SU-DHL-6 (cell line): Measurements from ENCODE around the gene CLIC5.

Experiments
- H2AFZ ChIP-seq: fragments of 200-600 bp; sonication (generic); 2 replicates; pipeline ENCODE4 v1.6.1; 2014; ENCODE audit warnings: low read depth, mild to moderate bottlenecking, moderate library complexity, mixed read lengths, antibody characterized with exemption, low read length; ENCODE audit not compliant: severe bottlenecking
- H3F3A ChIP-seq: fragments of 200-600 bp; shearing (Covaris generic); 2 replicates; pipeline ENCODE4 v1.6.0; 2016; ENCODE audit warnings: antibody characterized with exemption, mild to moderate bottlenecking; ENCODE audit not compliant: insufficient read depth
- H3K27ac ChIP-seq: fragments of 200-600 bp; sonication (generic); 2 replicates; pipeline ENCODE4 v1.5.1; 2016; ENCODE audit warnings: low read depth, mild to moderate bottlenecking, low read length, moderate library complexity, mixed read lengths
- H3K27me3 ChIP-seq: fragments of 200-600 bp; sonication (generic), shearing (Covaris generic); 2 replicates; pipeline ENCODE4 v1.6.0; 2014; ENCODE audit warnings: mild to moderate bottlenecking, low read length
- H3K36me3 ChIP-seq: fragments of 200-600 bp; sonication (generic); 2 replicates; pipeline ENCODE4 v1.6.1; 2014; ENCODE audit warnings: mild to moderate bottlenecking, low read length, mixed read lengths
- H3K4me2 ChIP-seq: fragments of 300-600, 200-600 bp; shearing (Covaris generic), sonication (generic); 2 replicates; pipeline ENCODE4 v1.6.0; 2014; ENCODE audit warnings: low read length, low read depth, mild to moderate bottlenecking; ENCODE audit not compliant: poor library complexity, severe bottlenecking
- H3K4me3 ChIP-seq: fragments of 200-600 bp; sonication (generic); 2 replicates; pipeline ENCODE4 v1.5.1; 2014; ENCODE audit warnings: antibody characterized with exemption, low read length, mild to moderate bottlenecking, mixed read lengths; ENCODE audit not compliant: insufficient read depth, poor library complexity, severe bottlenecking
- H3K79me2 ChIP-seq: fragments of 200-600 bp; sonication (generic); 2 replicates; pipeline ENCODE4 v1.6.1; 2014; ENCODE audit warnings: mild to moderate bottlenecking, low read length, moderate library complexity; ENCODE audit not compliant: insufficient read depth
- H3K9ac ChIP-seq: fragments of 200-600 bp; sonication (generic); 2 replicates; pipeline ENCODE4 v1.7.0; 2014; ENCODE audit warnings: mild to moderate bottlenecking, low read length
- H3K9me2 ChIP-seq: fragments of 200-600 bp; sonication (generic); replicated peaks from 2 replicates; pipeline ENCODE4 v1.6.1; 2014; ENCODE audit warnings: low read length; ENCODE audit not compliant: insufficient read depth
- H3K9me3 ChIP-seq: fragments of 200-600 bp; sonication (generic); 2 replicates; pipeline ENCODE4 v1.6.1; 2014; ENCODE audit warnings: low read length, mixed read lengths; ENCODE audit not compliant: insufficient read depth
- H4K20me1 ChIP-seq: fragments of 200-600 bp; sonication (generic); 2 replicates; pipeline ENCODE4 v1.6.1; 2014; ENCODE audit warnings: low read depth, mild to moderate bottlenecking, antibody characterized with exemption, low read length, moderate library complexity, mixed read lengths
- EZH2phosphoT487 ChIP-seq: fragments of 200-600 bp; sonication (generic), shearing (Covaris generic); conservative IDR thresholded peaks from 2 replicates; pipeline ENCODE4 v1.6.1; 2018; ENCODE audit warnings: mild to moderate bottlenecking, antibody characterized with exemption, low read length, moderate library complexity, mixed read lengths
- TF ChIP-seq, protein P1 (sequence below): fragments of 200-600 bp; sonication (generic); IDR thresholded peaks from one replicate; pipeline ENCODE4 v1.5.1; 2017; ENCODE audit warnings: antibody characterized with exemption, mild to moderate bottlenecking, low read length, moderate library complexity; ENCODE audit not compliant: insufficient read depth, poor library complexity, severe bottlenecking

Gene CLIC5

DNA sequence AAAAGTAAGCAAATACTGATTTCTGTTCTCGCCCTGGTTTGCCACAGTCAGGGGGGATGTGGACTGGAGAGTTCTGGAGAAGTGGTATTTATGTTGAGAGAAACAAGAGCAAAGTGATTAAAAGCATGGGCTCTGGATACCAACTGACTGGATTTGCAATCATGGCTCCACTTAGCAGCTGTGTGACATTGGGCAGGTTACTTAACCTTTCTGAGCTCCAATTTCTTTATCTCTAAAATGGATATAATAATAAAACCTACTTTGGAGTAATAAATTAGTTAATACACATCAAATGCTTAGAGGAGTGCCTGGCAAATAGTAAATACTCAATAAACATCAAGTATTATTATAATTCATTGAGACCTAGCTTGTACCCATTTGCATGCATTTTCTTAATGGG, 111.7 kb downstream of the CLIC5 start:
- Histone ChIP-seq H4K20me1 (no peaks in the 10 kb centered on the region), H3K9me3 (no peaks in the 10 kb centered on the region), H3K36me3 (no peaks in the 10 kb centered on the region), H3F3A (no peaks in the 10 kb centered on the region), H3K27ac (no peak overlapping the region), H3K9me2 (no peaks in the 10 kb centered on the region), H3K27me3 (no peaks in the 10 kb centered on the region), H3K9ac (no peak overlapping the region), H2AFZ (no peak overlapping the region), H3K4me2 (no peak overlapping the region), H3K4me3 (no peak overlapping the region), H3K79me2 (no peaks in the 10 kb centered on the region)
- no peak for TF ChIP-seq EZH2phosphoT487
- TF ChIP-seq, protein P1, sequence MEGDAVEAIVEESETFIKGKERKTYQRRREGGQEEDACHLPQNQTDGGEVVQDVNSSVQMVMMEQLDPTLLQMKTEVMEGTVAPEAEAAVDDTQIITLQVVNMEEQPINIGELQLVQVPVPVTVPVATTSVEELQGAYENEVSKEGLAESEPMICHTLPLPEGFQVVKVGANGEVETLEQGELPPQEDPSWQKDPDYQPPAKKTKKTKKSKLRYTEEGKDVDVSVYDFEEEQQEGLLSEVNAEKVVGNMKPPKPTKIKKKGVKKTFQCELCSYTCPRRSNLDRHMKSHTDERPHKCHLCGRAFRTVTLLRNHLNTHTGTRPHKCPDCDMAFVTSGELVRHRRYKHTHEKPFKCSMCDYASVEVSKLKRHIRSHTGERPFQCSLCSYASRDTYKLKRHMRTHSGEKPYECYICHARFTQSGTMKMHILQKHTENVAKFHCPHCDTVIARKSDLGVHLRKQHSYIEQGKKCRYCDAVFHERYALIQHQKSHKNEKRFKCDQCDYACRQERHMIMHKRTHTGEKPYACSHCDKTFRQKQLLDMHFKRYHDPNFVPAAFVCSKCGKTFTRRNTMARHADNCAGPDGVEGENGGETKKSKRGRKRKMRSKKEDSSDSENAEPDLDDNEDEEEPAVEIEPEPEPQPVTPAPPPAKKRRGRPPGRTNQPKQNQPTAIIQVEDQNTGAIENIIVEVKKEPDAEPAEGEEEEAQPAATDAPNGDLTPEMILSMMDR, result no peak

DNA sequence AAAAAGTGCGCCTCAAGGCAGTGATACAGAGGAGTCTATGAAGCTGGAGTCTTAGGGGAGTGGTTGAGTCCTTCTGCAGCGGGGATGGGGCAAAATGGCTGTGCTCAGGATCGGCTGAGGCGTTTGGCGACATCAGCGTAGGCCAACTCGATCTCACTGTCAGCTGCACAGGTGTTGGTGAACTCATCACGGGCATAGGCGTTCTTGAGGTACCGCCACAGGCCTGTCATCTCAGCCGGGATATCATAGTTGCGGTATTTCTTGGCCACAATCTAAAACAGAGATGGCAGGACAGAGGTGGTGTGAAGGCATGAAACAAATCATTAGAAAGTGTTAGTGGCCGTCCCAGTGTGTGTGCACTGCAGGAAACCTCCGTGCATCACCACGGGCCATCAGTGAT, 112.7 kb downstream of the CLIC5 start:
- TF ChIP-seq, protein P1, result no peak
- TF ChIP-seq EZH2phosphoT487, result no peak
- Histone ChIP-seq H3F3A (no peaks in the 10 kb centered on the region), H3K27ac (no peak overlapping the region)

DNA sequence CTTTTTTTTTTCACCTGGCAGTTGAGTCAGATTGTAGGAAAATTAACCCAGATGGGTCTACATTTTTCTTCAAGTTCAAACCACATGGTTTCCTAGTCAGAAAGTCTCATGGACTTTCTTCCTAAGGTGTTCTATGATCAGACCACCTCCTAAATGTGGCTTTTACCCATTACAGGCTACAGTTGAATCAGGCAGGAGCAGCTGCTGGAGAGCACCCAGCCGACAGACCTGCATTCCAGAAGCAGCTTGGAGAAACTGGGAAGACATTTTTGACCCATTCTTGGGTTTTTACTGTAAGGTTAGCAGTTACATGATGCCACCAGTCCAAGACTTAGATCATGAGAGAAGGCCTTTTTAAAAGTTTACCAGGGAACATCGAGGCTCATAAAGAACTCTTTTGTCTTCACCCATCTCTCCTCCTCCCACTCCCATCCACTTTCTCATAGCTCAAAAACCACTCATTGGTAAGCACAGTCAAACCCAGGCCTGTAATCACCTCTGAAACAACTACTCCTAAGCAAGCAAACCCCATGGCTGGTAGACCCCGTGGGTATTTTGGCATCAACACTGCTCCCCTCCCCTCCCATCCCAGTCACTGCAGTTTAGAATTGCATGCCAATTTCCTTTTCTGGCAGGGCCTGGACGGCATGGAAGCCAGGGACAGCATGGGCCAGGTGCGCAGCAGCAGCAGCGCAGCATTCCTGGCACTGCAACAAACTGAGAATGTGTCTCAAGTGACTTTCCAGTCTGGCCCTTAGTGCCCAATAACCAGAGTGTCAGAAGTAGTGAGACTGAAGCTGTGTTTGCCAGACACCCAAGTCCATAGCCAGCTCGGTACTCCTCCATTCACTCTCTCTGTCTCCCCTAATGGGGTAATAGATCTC, 113.7 kb downstream of the CLIC5 start:
- no peak overlapping the region for H3K9ac ChIP-seq
- no peaks in the 10 kb centered on the region for H4K20me1 ChIP-seq
- no peak overlapping the region for H3K4me2 ChIP-seq
- no peaks in the 10 kb centered on the region for H3K9me3 ChIP-seq
- H3F3A ChIP-seq, result no peaks in the 10 kb centered on the region
- H3K4me3 ChIP-seq, result no peak overlapping the region
- TF ChIP-seq, protein P1, result no peak
- TF ChIP-seq EZH2phosphoT487, result no peak
- H3K27me3 ChIP-seq, result no peaks in the 10 kb centered on the region
- H3K36me3 ChIP-seq, result no peaks in the 10 kb centered on the region
- H3K27ac ChIP-seq, result no peak overlapping the region
- no peaks in the 10 kb centered on the region for H3K79me2 ChIP-seq
- H3K9me2 ChIP-seq, result no peaks in the 10 kb centered on the region
- no peak overlapping the region for H2AFZ ChIP-seq

More for the DNA sequence above, 112.7 kb downstream of the CLIC5 start:
- Histone ChIP-seq H3K79me2 (no peaks in the 10 kb centered on the region), H3K36me3 (no peaks in the 10 kb centered on the region), H3K4me3 (no peak overlapping the region), H2AFZ (no peak overlapping the region), H3K9ac (no peak overlapping the region), H3K9me2 (no peaks in the 10 kb centered on the region), H3K9me3 (no peaks in the 10 kb centered on the region), H3K4me2 (no peak overlapping the region), H4K20me1 (no peaks in the 10 kb centered on the region), H3K27me3 (no peaks in the 10 kb centered on the region)
